SKM-1 (cell line): ENCODE data around the gene CHMP4B.

ENCODE experiments used
- DNase-seq: peaks from one replicate; lab custom pipeline; 2025; ENCODE audit not compliant: unreplicated experiment; lab: John Stamatoyannopoulos, UW

Gene CHMP4B

GRCh38 chr20:33810885-33811775 lies at the start of gene CHMP4B:
Gene CHMP4B (plus strand): TSS chr20:33811348. CDS start chr20:33811469, 121 bp downstream.
- DNase-seq: peak; percentile 97

- DNase-seq: no peak
Measured at GRCh38 chr20:33761698-33762250, 49.4 kb upstream of the CHMP4B start.

- no peak for DNase-seq
Measured at GRCh38 chr20:33765099-33765498, 46.0 kb upstream of the CHMP4B start.

- no peak for DNase-seq
Measured at GRCh38 chr20:33765592-33765991, 45.6 kb upstream of the CHMP4B start.

GRCh38 chr20:33766686-33767085 lies 44.5 kb upstream of the CHMP4B start:
- no peak for DNase-seq

- no peak for DNase-seq
Measured at GRCh38 chr20:33767777-33768138, 43.4 kb upstream of the CHMP4B start.

- no peak for DNase-seq
Measured at GRCh38 chr20:33769043-33769442, 42.1 kb upstream of the CHMP4B start.

GRCh38 chr20:33770005-33770404 lies 41.1 kb upstream of the CHMP4B start:
- no peak for DNase-seq

- DNase-seq: no peak
Measured at GRCh38 chr20:33771938-33772337, 39.2 kb upstream of the CHMP4B start.

- DNase-seq: no peak
Measured at GRCh38 chr20:33772439-33772838, 38.7 kb upstream of the CHMP4B start.

GRCh38 chr20:33773412-33774089 lies 37.6 kb upstream of the CHMP4B start:
- no peak for DNase-seq

GRCh38 chr20:33777816-33778215 lies 33.3 kb upstream of the CHMP4B start:
- DNase-seq: no peak

- no peak for DNase-seq
Measured at GRCh38 chr20:33781133-33781532, 30.0 kb upstream of the CHMP4B start.

GRCh38 chr20:33781945-33782344 lies 29.2 kb upstream of the CHMP4B start:
- DNase-seq: no peak

GRCh38 chr20:33783256-33783655 lies 27.9 kb upstream of the CHMP4B start:
- no peak for DNase-seq

- DNase-seq: no peak
Measured at GRCh38 chr20:33783818-33784217, 27.3 kb upstream of the CHMP4B start.

- DNase-seq: no peak
Measured at GRCh38 chr20:33784225-33784624, 26.9 kb upstream of the CHMP4B start.

- peak; percentile 48 for DNase-seq
Measured at GRCh38 chr20:33785503-33785902, 25.6 kb upstream of the CHMP4B start.

- DNase-seq: no peak
Measured at GRCh38 chr20:33787253-33787891, 23.8 kb upstream of the CHMP4B start.

GRCh38 chr20:33788351-33789049 lies 22.6 kb upstream of the CHMP4B start:
- DNase-seq: no peak
